Measurements from ENCODE around the gene ACTL6A. TPM values are rescaled to one million over a fixed set of nuclear protein-coding genes. Genes with fewer than 3 reads are reported as not detected.

ACTL6A gene
- total RNA-seq, 1 experiment from 2014 or later, result 74.5 TPM

GRCh38 chr3:179546814-179547241 lies 15.9 kb upstream of the ACTL6A start:
- no peak overlapping the region for H3K56ac ChIP-seq (ENCODE audit: insufficient read length, low read depth, low read length)
- WGBS (ENCODE audit: extremely low coverage, insufficient read length, low lambda C conversion rate), result no CpG with 5 or more reads among the region's 2 CpGs
- Mint-ChIP-seq H3K27ac (no peak overlapping the region), H3K9me3 (no peaks in the 10 kb centered on the region), H3K27me3 (ENCODE audit: low read depth) (peaks cover 1% of the 10 kb centered on the region; the same call in 1 of the 2 replicates), H3K36me3 (ENCODE audit: insufficient read depth in 1 of 3, low read depth in 3 of 3) (no peaks in the 10 kb centered on the region), H3K4me3 (no peak overlapping the region), H3K4me1 (peaks cover 6 to 7% of the 10 kb centered on the region in 2 experiments)
- H3K4me1 ChIP-seq (ENCODE audit: insufficient read depth, low read length), result no peaks in the 10 kb centered on the region; the same call in 1 of the 2 replicates
- H3K79me1 ChIP-seq (ENCODE audit: insufficient read depth, low read depth, low read length, poor library complexity, severe bottlenecking), result no peaks in the 10 kb centered on the region
- H3K18ac ChIP-seq (ENCODE audit: insufficient read length, low read depth, low read length), result no peak overlapping the region
- H4K5ac ChIP-seq (ENCODE audit: insufficient read length, low read depth, low read length), result no peak overlapping the region
- H2BK20ac ChIP-seq (ENCODE audit: low read depth, low read length, poor library complexity, severe bottlenecking), result no peak overlapping the region
- no peak overlapping the region for H2BK5ac ChIP-seq (ENCODE audit: insufficient read length, low read length)
- H3K4ac ChIP-seq (ENCODE audit: low read depth, low read length), result no peak overlapping the region
- no peaks in the 10 kb centered on the region for H3K79me2 ChIP-seq (ENCODE audit: insufficient read depth, low read length)
- peak; percentile 36 for DNase-seq
- H4K91ac ChIP-seq (ENCODE audit: insufficient read length, low read depth, low read length), result no peak overlapping the region
- H3K23ac ChIP-seq (ENCODE audit: insufficient read length, low read depth, low read length), result no peak overlapping the region
- H3K27ac ChIP-seq (ENCODE audit: insufficient read length, low read depth, low read length), result no peak overlapping the region
- no peaks in the 10 kb centered on the region for H3K23me2 ChIP-seq (ENCODE audit: insufficient read length, low read depth, low read length, poor library complexity, severe bottlenecking)
- H4K20me1 ChIP-seq (ENCODE audit: control insufficient read depth, insufficient read depth, insufficient read length), result no peaks in the 10 kb centered on the region
- no peak overlapping the region for H2AFZ ChIP-seq (ENCODE audit: low read length)
- no peak overlapping the region for H3K4me2 ChIP-seq (ENCODE audit: insufficient read depth, insufficient read length, low read length)
- no peaks in the 10 kb centered on the region for H3K9me3 ChIP-seq (ENCODE audit: control insufficient read depth, low read depth, low read length)
- H2BK12ac ChIP-seq (ENCODE audit: insufficient read length, low read depth, low read length), result no peak overlapping the region
- peak overlapping the region; percentile 48 for H4K8ac ChIP-seq (replicated peaks; ENCODE audit: insufficient read length, low read depth, low read length)
- H3K14ac ChIP-seq (ENCODE audit: insufficient read depth, low read length), result peak overlapping the region; percentile 39; the same call in 1 of the 2 replicates
- TF ChIP-seq CTCF (conservative IDR thresholded peaks at IDR 0.05), result no peak
- no peaks in the 10 kb centered on the region for H3K27me3 ChIP-seq (ENCODE audit: insufficient read depth, low read length)
- H2BK120ac ChIP-seq (ENCODE audit: low read depth, low read length, poor library complexity, severe bottlenecking), result no peak overlapping the region
- no peak overlapping the region for H2AK5ac ChIP-seq (ENCODE audit: insufficient read length, low read length)
- no peak overlapping the region for H2BK15ac ChIP-seq (ENCODE audit: low read depth, low read length)
- no peak overlapping the region for H3K9ac ChIP-seq (ENCODE audit: extremely low read depth, insufficient read length, low read length)
- H3T11ph ChIP-seq (ENCODE audit: low read length), result no peak overlapping the region
